Peyer's patch (tissue), 4 donors: ENCODE data around the gene DYNLT3.

Experiments used
- POLR2A ChIP-seq, 2 donors: fragments of 450-650 bp; IDR thresholded peaks; one replicate each; pipeline ENCODE4 v1.5.1; 2017; ENCODE audit warnings: antibody characterized with exemption in 2 of 2, mild to moderate bottlenecking in 2 of 2, moderate library complexity in 2 of 2
- TF ChIP-seq, protein P1 (sequence below), 6 experiments: fragments of 450-650 bp in 4 of 6; fragments of 200-600 bp in 2 of 6; sonication (generic) in 1 of 6; IDR thresholded peaks; one replicate each; pipeline ENCODE4 v1.5.1; 2017 to 2019; ENCODE audit warnings: antibody characterized with exemption in 6 of 6, mild to moderate bottlenecking in 3 of 6, moderate library complexity in 1 of 6

DNA sequence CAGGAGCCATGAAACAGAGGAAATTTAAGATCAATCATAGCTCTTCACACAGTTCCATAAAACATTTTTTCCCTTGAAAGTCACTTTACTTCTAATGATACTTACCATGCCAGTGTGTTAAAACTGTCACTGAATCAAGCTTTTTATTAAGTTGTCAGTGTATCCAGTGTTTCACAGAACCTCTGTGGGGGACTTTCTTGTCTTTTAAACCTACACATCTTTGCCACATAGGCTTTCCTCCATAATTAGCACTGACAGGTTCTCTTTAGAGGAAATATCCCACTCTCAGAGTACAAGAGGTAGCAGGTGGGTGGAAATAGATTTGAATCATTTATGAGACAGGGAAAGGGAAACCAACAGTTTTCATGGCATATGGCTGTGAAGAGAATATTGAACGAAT, 25.8 kb upstream of the DYNLT3 start:
- TF ChIP-seq, protein P1, sequence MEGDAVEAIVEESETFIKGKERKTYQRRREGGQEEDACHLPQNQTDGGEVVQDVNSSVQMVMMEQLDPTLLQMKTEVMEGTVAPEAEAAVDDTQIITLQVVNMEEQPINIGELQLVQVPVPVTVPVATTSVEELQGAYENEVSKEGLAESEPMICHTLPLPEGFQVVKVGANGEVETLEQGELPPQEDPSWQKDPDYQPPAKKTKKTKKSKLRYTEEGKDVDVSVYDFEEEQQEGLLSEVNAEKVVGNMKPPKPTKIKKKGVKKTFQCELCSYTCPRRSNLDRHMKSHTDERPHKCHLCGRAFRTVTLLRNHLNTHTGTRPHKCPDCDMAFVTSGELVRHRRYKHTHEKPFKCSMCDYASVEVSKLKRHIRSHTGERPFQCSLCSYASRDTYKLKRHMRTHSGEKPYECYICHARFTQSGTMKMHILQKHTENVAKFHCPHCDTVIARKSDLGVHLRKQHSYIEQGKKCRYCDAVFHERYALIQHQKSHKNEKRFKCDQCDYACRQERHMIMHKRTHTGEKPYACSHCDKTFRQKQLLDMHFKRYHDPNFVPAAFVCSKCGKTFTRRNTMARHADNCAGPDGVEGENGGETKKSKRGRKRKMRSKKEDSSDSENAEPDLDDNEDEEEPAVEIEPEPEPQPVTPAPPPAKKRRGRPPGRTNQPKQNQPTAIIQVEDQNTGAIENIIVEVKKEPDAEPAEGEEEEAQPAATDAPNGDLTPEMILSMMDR (IDR thresholded peaks at IDR 0.05) = no peak
- no peak for TF ChIP-seq POLR2A (IDR thresholded peaks at IDR 0.05)
